Common myeloid progenitor, CD34-positive (primary cell): ENCODE measurements around the gene TMEM128.
A peak's percentile ranks its signal among the peaks of the same experiment; 100 is the strongest.
"Not testable (repeated sequence)": the region's sequence is repeated elsewhere in the genome, so short reads cannot be mapped to it uniquely, and the experiment has no call there.

Experiments used
- CTCF ChIA-PET: fragments of 350-600 bp; sonication (Branson Sonifier 250); formaldehyde crosslinking; loops from one replicate; lab custom pipeline; 2021; ENCODE audit warnings: antibody characterized with exemption; lab: Charles Lee
- POLR2A ChIA-PET: fragments of 350-600 bp; sonication (Branson Sonifier 250); formaldehyde crosslinking; loops from one replicate; lab custom pipeline; 2021; ENCODE audit warnings: antibody characterized with exemption; lab: Charles Lee
- DNase-seq, 3 donors: peaks; one replicate each; pipeline versions ENCODE4 v3.0.0 to v3.0.0-alpha.2; 2013
- H3K27ac ChIP-seq, 2 experiments: 1 replicate in 1 of 2; 2 replicates in 1 of 2; pipeline ENCODE4 v1.7.0; 2013; ENCODE audit warnings: inconsistent platforms in 2 of 2, low read length in 2 of 2, mild to moderate bottlenecking in 2 of 2, low read depth in 1 of 2, moderate library complexity in 1 of 2; ENCODE audit not compliant: severe bottlenecking in 2 of 2, insufficient read depth in 1 of 2, poor library complexity in 1 of 2
- H3K27me3 ChIP-seq, 5 experiments: replicated peaks in 2 of 5; 1 replicate in 3 of 5; 2 replicates in 2 of 5; pipeline versions ENCODE4 v1.6.1 to v1.7.0; 2013; ENCODE audit warnings: low read length in 4 of 5, mild to moderate bottlenecking in 2 of 5, moderate library complexity in 2 of 5, inconsistent platforms in 1 of 5; ENCODE audit not compliant: insufficient read depth in 5 of 5, control insufficient read depth in 4 of 5
- H3K36me3 ChIP-seq, 4 experiments: 1 replicate in 2 of 4; 2 replicates in 2 of 4; pipeline versions ENCODE4 v1.6.1 to v1.7.0; 2013; ENCODE audit warnings: low read length in 3 of 4, control low read depth in 1 of 4, mild to moderate bottlenecking in 1 of 4; ENCODE audit not compliant: control insufficient read depth in 4 of 4, insufficient read depth in 4 of 4
- H3K4me1 ChIP-seq, 4 experiments: 1 replicate in 3 of 4; 2 replicates in 1 of 4; pipeline versions ENCODE4 v1.6.1 to v1.7.1; 2013; ENCODE audit warnings: low read length in 3 of 4, mild to moderate bottlenecking in 3 of 4, control low read depth in 1 of 4, inconsistent platforms in 1 of 4, moderate library complexity in 1 of 4; ENCODE audit not compliant: control insufficient read depth in 4 of 4, insufficient read depth in 4 of 4; ENCODE audit errors: control extremely low read depth in 1 of 4
- H3K4me3 ChIP-seq, 7 experiments: 1 replicate in 4 of 7; 2 replicates in 3 of 7; pipeline versions ENCODE4 v1.5.1 to v1.7.0; 2013; ENCODE audit warnings: mild to moderate bottlenecking in 7 of 7, low read length in 6 of 7, moderate library complexity in 6 of 7, inconsistent platforms in 2 of 7, low read depth in 2 of 7, control low read depth in 1 of 7; ENCODE audit not compliant: insufficient read depth in 4 of 7, control insufficient read depth in 1 of 7; ENCODE audit errors: extremely low read depth in 1 of 7
- H3K9me3 ChIP-seq, 5 experiments: 1 replicate in 4 of 5; 2 replicates in 1 of 5; pipeline versions ENCODE4 v1.6.1 to v1.7.1; 2013; ENCODE audit warnings: low read length in 4 of 5, mild to moderate bottlenecking in 2 of 5, inconsistent platforms in 1 of 5, low read depth in 1 of 5, moderate library complexity in 1 of 5; ENCODE audit not compliant: control insufficient read depth in 4 of 5, insufficient read depth in 2 of 5; ENCODE audit errors: control extremely low read depth in 1 of 5
- WGBS: methylation state at CpG from one replicate; pipeline ENCODE4 v1.1.5; 2013; ENCODE audit not compliant: insufficient coverage; 5-methylcytosine and 5-hydroxymethylcytosine counted together

Gene TMEM128

GRCh38 chr4:4269856-4270255 is 21.8 kb upstream of the TMEM128 start:
- WGBS = no CpG with 5 or more reads among the region's 4 CpGs
- Histone ChIP-seq H3K27me3 (no peaks in the 10 kb centered on the region), H3K27ac (no peak overlapping the region), H3K9me3 (no peaks in the 10 kb centered on the region), H3K4me3 (no peak overlapping the region), H3K36me3 (peaks cover 11 to 62% (median 45%) of the 10 kb centered on the region in 4 experiments), H3K4me1 (peaks cover 0 to 3% (median 0%) of the 10 kb centered on the region in 4 experiments)
- ChIA-PET CTCF (no interaction called here), POLR2A (no interaction called here)
- DNase-seq = peak in 1 of 3 donors; percentile 11

GRCh38 chr4:4269331-4269731 is 21.3 kb upstream of the TMEM128 start:
- Histone ChIP-seq H3K4me1 (peaks cover 0 to 3% (median 0%) of the 10 kb centered on the region in 4 experiments), H3K27ac (no peak overlapping the region), H3K36me3 (peaks cover 11 to 57% (median 41%) of the 10 kb centered on the region in 4 experiments), H3K27me3 (no peaks in the 10 kb centered on the region), H3K4me3 (no peak overlapping the region), H3K9me3 (no peaks in the 10 kb centered on the region)
- DNase-seq = no peak
- WGBS = 97% methylated on average over 9 of the region's 11 CpGs
- ChIA-PET POLR2A (no interaction called here), CTCF (no interaction called here)

- ChIA-PET POLR2A (no interaction called here), CTCF (interaction anchor here (1.1 to 1.7 kb wide), 2 partner anchors 13 to 14 kb away, joined by 5 read pairs; no protein-coding TSS in a partner anchor)
- Histone ChIP-seq H3K4me1 (peaks cover 0 to 3% (median 0%) of the 10 kb centered on the region in 4 experiments), H3K27me3 (no peaks in the 10 kb centered on the region), H3K9me3 (no peaks in the 10 kb centered on the region), H3K36me3 (peaks cover 11 to 53% (median 37%) of the 10 kb centered on the region in 4 experiments), H3K4me3 (no peak overlapping the region), H3K27ac (no peak overlapping the region)
- WGBS = 100% methylated on average over 1 of the region's 1 CpG
- no peak for DNase-seq
Measured at GRCh38 chr4:4268776-4269175, 20.8 kb upstream of the TMEM128 start.

GRCh38 chr4:4267981-4268380 is 20.0 kb upstream of the TMEM128 start:
- 100% methylated on average over 2 of the region's 5 CpGs for WGBS
- Histone ChIP-seq H3K27ac (no peak overlapping the region), H3K36me3 (peaks cover 9 to 45% (median 32%) of the 10 kb centered on the region in 4 experiments), H3K4me3 (no peak overlapping the region), H3K27me3 (no peaks in the 10 kb centered on the region), H3K9me3 (no peaks in the 10 kb centered on the region), H3K4me1 (peaks cover 0 to 3% (median 0%) of the 10 kb centered on the region in 4 experiments)
- CTCF ChIA-PET = interaction anchor here (0.7 to 1.7 kb wide), 6 partner anchors 9 to 219 kb away, joined by 3 to 5 read pairs (median 4); partner anchors contain the start of gene TMEM128
- no peak for DNase-seq
- POLR2A ChIA-PET = no interaction called here

GRCh38 chr4:4260185-4260751 is 12.2 kb upstream of the TMEM128 start:
- WGBS = 63% methylated on average over 2 of the region's 6 CpGs
- peak; percentile 73 to 84 (median 84) for DNase-seq
- Histone ChIP-seq H3K9me3 (no peaks in the 10 kb centered on the region), H3K36me3 (no peaks in the 10 kb centered on the region), H3K4me1 (no peaks in the 10 kb centered on the region), H3K4me3 (no peak overlapping the region), H3K27ac (no peak overlapping the region), H3K27me3 (peaks cover 0 to 5% (median under 1%) of the 10 kb centered on the region in 5 experiments)
- POLR2A ChIA-PET = no interaction called here
- CTCF ChIA-PET = interaction anchor here (0.7 to 3.3 kb wide), 23 partner anchors 7 to 177 kb away, joined by 3 to 17 read pairs (median 4); partner anchors contain the start of genes LYAR, TMEM128 and ZBTB49

GRCh38 chr4:4259484-4260100 is 11.6 kb upstream of the TMEM128 start:
- ChIA-PET POLR2A (no interaction called here), CTCF (interaction anchor here (0.7 to 3.3 kb wide), 25 partner anchors 8 to 177 kb away, joined by 3 to 17 read pairs (median 4); partner anchors contain the start of genes LYAR, TMEM128 and ZBTB49)
- H3K4me1 ChIP-seq = no peaks in the 10 kb centered on the region
- peaks cover 0 to 9% (median 4%) of the 10 kb centered on the region in 5 experiments for H3K27me3 ChIP-seq
- no peak overlapping the region for H3K4me3 ChIP-seq
- no peak overlapping the region for H3K27ac ChIP-seq
- H3K36me3 ChIP-seq = no peaks in the 10 kb centered on the region
- WGBS = 88% methylated on average over 3 of the region's 9 CpGs
- H3K9me3 ChIP-seq = no peaks in the 10 kb centered on the region
- DNase-seq = no peak

- CTCF ChIA-PET = interaction anchor here (3.0 to 3.3 kb wide), 2 partner anchors 78 to 173 kb away, joined by 15 to 17 read pairs; no protein-coding TSS in a partner anchor
- POLR2A ChIA-PET = not testable (repeated sequence)
- 100% methylated on average over 1 of the region's 3 CpGs for WGBS
Measured at GRCh38 chr4:4257705-4258104, 9.7 kb upstream of the TMEM128 start.

More at GRCh38 chr4:4257705-4258104, 9.7 kb upstream of the TMEM128 start:
- H3K4me1 ChIP-seq, H3K27ac ChIP-seq, H3K27me3 ChIP-seq, H3K36me3 ChIP-seq, H3K4me3 ChIP-seq, DNase-seq, H3K9me3 ChIP-seq: not testable (repeated sequence)
